K562 (cell line): ENCODE results near the gene NRXN3. TPM values are rescaled to one million over a fixed set of nuclear protein-coding genes. Genes with fewer than 3 reads are reported as not detected.

ENCODE experiments used
- ATAC-seq: fragments of 200-7000 bp; cut with Tn5 transposase; 3 replicates; pipeline ENCODE4 v1.9.1; 2020; ENCODE audit warnings: moderate library complexity
- BruUV-seq: library from RNA; stranded (reverse); fragments of 400-500 nt; replicated peaks from 2 replicates; lab custom pipeline; 2021; lab: Mats Ljungman, UMichigan
- CTCF ChIA-PET: fragments of 300-600 bp; formaldehyde crosslinking; extraction: SDS; loops from one replicate; lab custom pipeline; 2021; ENCODE audit warnings: low intra/inter-chr PET ratio; lab: Yijun Ruan, JAX
- POLR2A ChIA-PET: fragments of 300-600, 350-650 bp; sonication (Branson Sonifier 250); formaldehyde crosslinking; extraction: SDS; loops from one replicate; lab custom pipeline; 2021; ENCODE audit warnings: antibody characterized with exemption, inconsistent platforms; lab: Yijun Ruan, JAX
- DNase-seq, 4 experiments: peaks; one replicate each; pipeline versions ENCODE4 v3.0.0 to v3.0.0-alpha.2; 2011 to 2018; ENCODE audit warnings: low spot score in 3 of 4, mixed read lengths in 3 of 4; ENCODE audit errors: extremely low read depth in 1 of 4
- FAIRE-seq: peaks from 2 replicates; lab custom pipeline; 2011; peaks lifted over from hg19 to GRCh38; lab: Jason Lieb, UNC
- H2AFZ ChIP-seq: 2 replicates; pipeline ENCODE4 v1.6.0; 2011; ENCODE audit warnings: low read depth, low read length, control low read depth, inconsistent platforms
- H3K27ac ChIP-seq: fragments of 200-600 bp; 3 replicates; pipeline ENCODE4 v1.8.0; 2011; ENCODE audit warnings: low read depth, mild to moderate bottlenecking, control low read depth, inconsistent platforms, low read length, moderate library complexity, mixed read lengths; ENCODE audit errors: extremely low read depth
- H3K27me3 ChIP-seq, 2 experiments: fragments of 300-600 bp in 1 of 2; 2 replicates in 1 of 2; 3 replicates in 1 of 2; pipeline versions ENCODE4 v1.6.0 to v1.8.0; 2011; ENCODE audit warnings: inconsistent platforms in 2 of 2, low read length in 2 of 2, mild to moderate bottlenecking in 1 of 2, mixed read lengths in 1 of 2, moderate library complexity in 1 of 2; ENCODE audit not compliant: control insufficient read depth in 2 of 2, insufficient read depth in 2 of 2
- H3K36me3 ChIP-seq: fragments of 300-600 bp; 3 replicates; pipeline ENCODE4 v1.8.0; 2011; ENCODE audit warnings: mild to moderate bottlenecking, low read length, inconsistent platforms; ENCODE audit not compliant: control insufficient read depth, insufficient read depth
- H3K4me1 ChIP-seq, 2 experiments: fragments of 200-600 bp in 1 of 2; replicated peaks in 1 of 2; 2 replicates in 1 of 2; 3 replicates in 1 of 2; pipeline versions ENCODE4 v1.5.1 to v1.8.0; 2011; ENCODE audit warnings: inconsistent platforms in 2 of 2, low read length in 2 of 2, mild to moderate bottlenecking in 1 of 2, mixed read lengths in 1 of 2, moderate library complexity in 1 of 2; ENCODE audit not compliant: control insufficient read depth in 2 of 2, insufficient read depth in 2 of 2
- H3K4me2 ChIP-seq: 2 replicates; pipeline ENCODE4 v1.6.1; 2011; ENCODE audit warnings: low read length, control low read depth, inconsistent platforms, mixed read lengths; ENCODE audit not compliant: insufficient read depth
- H3K4me3 ChIP-seq: fragments of 200-600 bp; sonication (generic), shearing (Covaris generic); 2 replicates; pipeline ENCODE4 v1.5.1; 2016; ENCODE audit warnings: control low read depth, inconsistent platforms
- H3K79me2 ChIP-seq: fragments of 200-600 bp; 3 replicates; pipeline ENCODE4 v1.8.0; 2011; ENCODE audit warnings: low read length, inconsistent platforms; ENCODE audit not compliant: control insufficient read depth, insufficient read depth
- H3K9ac ChIP-seq, 2 experiments: 2 replicates each; pipeline versions ENCODE4 v1.6.0 to v1.6.1; 2011; ENCODE audit warnings: low read depth in 2 of 2, low read length in 2 of 2, control low read depth in 1 of 2, inconsistent platforms in 1 of 2, mild to moderate bottlenecking in 1 of 2, mixed read lengths in 1 of 2; ENCODE audit not compliant: insufficient read depth in 1 of 2
- H3K9me1 ChIP-seq: one replicate; pipeline ENCODE4 v1.6.0; 2011; ENCODE audit warnings: inconsistent platforms, mild to moderate bottlenecking, low read length, moderate library complexity; ENCODE audit not compliant: control insufficient read depth, insufficient read depth
- H3K9me3 ChIP-seq: replicated peaks from 2 replicates; pipeline ENCODE4 v1.5.1; 2011; ENCODE audit warnings: low read depth, low read length, inconsistent platforms; ENCODE audit not compliant: control insufficient read depth, insufficient read depth
- H4K20me1 ChIP-seq: replicated peaks from 2 replicates; pipeline ENCODE4 v1.6.1; 2011; ENCODE audit warnings: low read length, inconsistent platforms, mixed read lengths; ENCODE audit not compliant: control insufficient read depth, insufficient read depth
- ARHGAP35 ChIP-seq: fragments of 450-650 bp; IDR thresholded peaks from 2 replicates; pipeline ENCODE4 v1.6.1; 2018; ENCODE audit not compliant: partially characterized antibody
- BMI1 ChIP-seq: fragments of 150-350 bp; IDR thresholded peaks from 2 replicates; pipeline ENCODE4 v1.6.1; 2014; ENCODE audit warnings: low read length
- CAMTA2 ChIP-seq: fragments of 250-450 bp; sonication (Bioruptor Pico); conservative IDR thresholded peaks from 2 replicates; pipeline ENCODE4 v1.5.1; 2022
- CEBPG ChIP-seq, 3 experiments: fragments of 200-800 bp in 1 of 3; sonication (Bioruptor generic) in 1 of 3; sonication (generic) in 1 of 3; formaldehyde crosslinking in 1 of 3; IDR thresholded peaks in 2 of 3; conservative IDR thresholded peaks in 1 of 3; 2 replicates each; pipeline versions ENCODE4 v1.6.1 to v1.8.0; 2016 to 2022; ENCODE audit warnings: missing compliant biosample characterization in 2 of 3, missing genetic modification characterization in 2 of 3, mild to moderate bottlenecking in 1 of 3, missing genetic modification reagents in 1 of 3
- DDX20 ChIP-seq: fragments of 450-650 bp; IDR thresholded peaks from 2 replicates; pipeline ENCODE4 v1.6.1; 2016; ENCODE audit warnings: missing genetic modification characterization, low read depth, mild to moderate bottlenecking, missing compliant biosample characterization, moderate library complexity
- NFRKB ChIP-seq: fragments of 450-650 bp; IDR thresholded peaks from 2 replicates; pipeline ENCODE4 v1.6.1; 2016; ENCODE audit warnings: low read depth
- PML ChIP-seq: IDR thresholded peaks from 2 replicates; pipeline ENCODE4 v1.6.1; 2012; ENCODE audit warnings: low read length, inconsistent platforms
- POLR2A ChIP-seq: fragments of 450-650 bp; conservative IDR thresholded peaks from 2 replicates; pipeline ENCODE4 v1.6.1; 2016
- PTRF ChIP-seq: fragments of 450-650 bp; IDR thresholded peaks from 2 replicates; pipeline ENCODE4 v1.6.1; 2016; ENCODE audit warnings: mild to moderate bottlenecking, missing genetic modification characterization, missing compliant biosample characterization
- TARDBP ChIP-seq: fragments of 450-650 bp; IDR thresholded peaks from 2 replicates; pipeline ENCODE4 v1.6.1; 2016
- ZC3H8 ChIP-seq: fragments of 450-650 bp; IDR thresholded peaks from 2 replicates; pipeline ENCODE4 v1.6.1; 2017
- ZFP36 ChIP-seq: fragments of 150-350 bp; IDR thresholded peaks from 2 replicates; pipeline ENCODE4 v1.6.1; 2018; ENCODE audit warnings: low read length, low read depth; ENCODE audit not compliant: partially characterized antibody
- ZNF146 ChIP-seq: IDR thresholded peaks from one replicate; pipeline ENCODE4 v1.6.1; 2018; ENCODE audit warnings: missing compliant biosample characterization; ENCODE audit not compliant: unreplicated experiment
- WGBS: fragments of 100-300 bp; shearing (Covaris generic); methylation state at CpG from one replicate; pipeline ENCODE4 v1.1.6; 2016; ENCODE audit warnings: low coverage, mixed read lengths; ENCODE audit not compliant: insufficient coverage; ENCODE audit errors: missing lambda C conversion rate; 5-methylcytosine and 5-hydroxymethylcytosine counted together
- in situ Hi-C: fragments of 300-500 bp; cut with MboI; formaldehyde crosslinking; loops from 4 replicates; pipeline ENCODE4 v1.15.0; 2018; ENCODE audit warnings: inconsistent platforms, mixed read lengths
- intact Hi-C: fragments of 100-400 bp; cut with micrococcal nuclease; formaldehyde crosslinking; loops from 2 replicates; pipeline ENCODE4 v1.14.2; 2022
- polyA plus RNA-seq, 8 experiments: library from polyadenylated mRNA; depleted of rRNA in 4 of 8; stranded (reverse) in 5 of 8; unstranded in 3 of 8; fragments of >200 nt; fragmentation: Nextera tagmentation in 2 of 8; fragmentation: Illumina TruSeq in 1 of 8; extraction: Ambion mirVana in 2 of 8; extraction: Trizol in 1 of 8; gene quantifications; 2 replicates each; pipeline versions ENCODE4 v1.2.1 to v1.2.3, GENCODE V29; 2011 to 2014; ENCODE audit warnings: inconsistent platforms in 1 of 8, missing spikeins in 1 of 8
- total RNA-seq, 7 experiments: library from RNA; depleted of rRNA in 6 of 7; stranded (reverse); fragments of >200 nt in 6 of 7; fragmentation: Illumina TruSeq in 2 of 7; extraction: Trizol in 2 of 7; gene quantifications; 2 replicates each; pipeline versions ENCODE4 v1.2.1 to v1.2.3, GENCODE V29; 2011 to 2021; ENCODE audit warnings: low replicate concordance in 1 of 7
- TF ChIP-seq, protein P1 (sequence below): fragments of 250-450 bp; sonication (Bioruptor Pico); IDR thresholded peaks from 2 replicates; pipeline ENCODE4 v1.4.0; 2020
- TF ChIP-seq, protein P2 (sequence below): fragments of 450-650 bp; IDR thresholded peaks from 2 replicates; pipeline ENCODE4 v1.6.1; 2018; ENCODE audit warnings: mild to moderate bottlenecking, low read depth; ENCODE audit not compliant: partially characterized antibody
- TF ChIP-seq, protein P3 (sequence below): fragments of 250-450 bp; sonication (Bioruptor Pico); IDR thresholded peaks from 2 replicates; pipeline ENCODE4 v1.8.0; 2022; ENCODE audit warnings: inconsistent platforms, mild to moderate bottlenecking, moderate library complexity, borderline replicate concordance
- TF ChIP-seq, protein P4 (sequence below): fragments of 450-650 bp; IDR thresholded peaks from 2 replicates; pipeline ENCODE4 v1.7.0; 2016; ENCODE audit warnings: borderline replicate concordance

Gene NRXN3
- total and polyA plus RNA-seq, 9 of the 15 experiments (the other 6 are each of a cell fraction or from before 2014, with no cell fraction given): 0.09 TPM; not detected in 8

DNA sequence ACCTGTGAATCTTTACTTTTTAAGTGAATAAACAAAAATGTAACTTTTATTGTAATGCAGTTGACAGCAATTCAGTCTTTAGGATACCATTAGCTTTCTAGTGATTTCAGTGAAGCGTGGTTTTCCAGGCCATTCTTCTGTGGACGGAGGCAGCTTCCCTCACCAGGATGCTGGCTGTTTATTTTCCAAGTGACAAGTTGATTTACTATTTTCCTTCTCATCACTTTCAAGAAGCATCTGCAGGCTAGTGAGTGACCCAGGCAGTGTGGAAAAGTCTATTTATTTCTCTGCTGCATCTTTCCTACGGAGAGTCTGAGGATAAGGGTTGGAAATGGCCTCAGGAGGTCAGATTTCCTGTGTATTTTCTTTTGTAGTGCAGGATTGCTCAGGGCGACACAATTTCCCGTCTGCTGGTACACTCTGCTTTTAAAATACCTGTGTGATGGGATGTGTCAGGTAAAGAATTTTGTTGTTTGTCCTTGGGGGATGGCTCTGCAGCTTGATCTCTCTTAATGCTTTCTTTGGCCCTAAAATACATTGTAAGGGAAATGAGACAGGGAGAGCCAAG, 467.8 kb downstream of the NRXN3 start (continued):
- TF ChIP-seq, protein P1, sequence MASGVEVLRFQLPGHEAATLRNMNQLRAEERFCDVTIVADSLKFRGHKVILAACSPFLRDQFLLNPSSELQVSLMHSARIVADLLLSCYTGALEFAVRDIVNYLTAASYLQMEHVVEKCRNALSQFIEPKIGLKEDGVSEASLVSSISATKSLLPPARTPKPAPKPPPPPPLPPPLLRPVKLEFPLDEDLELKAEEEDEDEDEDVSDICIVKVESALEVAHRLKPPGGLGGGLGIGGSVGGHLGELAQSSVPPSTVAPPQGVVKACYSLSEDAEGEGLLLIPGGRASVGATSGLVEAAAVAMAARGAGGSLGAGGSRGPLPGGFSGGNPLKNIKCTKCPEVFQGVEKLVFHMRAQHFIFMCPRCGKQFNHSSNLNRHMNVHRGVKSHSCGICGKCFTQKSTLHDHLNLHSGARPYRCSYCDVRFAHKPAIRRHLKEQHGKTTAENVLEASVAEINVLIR: no peak

DNA sequence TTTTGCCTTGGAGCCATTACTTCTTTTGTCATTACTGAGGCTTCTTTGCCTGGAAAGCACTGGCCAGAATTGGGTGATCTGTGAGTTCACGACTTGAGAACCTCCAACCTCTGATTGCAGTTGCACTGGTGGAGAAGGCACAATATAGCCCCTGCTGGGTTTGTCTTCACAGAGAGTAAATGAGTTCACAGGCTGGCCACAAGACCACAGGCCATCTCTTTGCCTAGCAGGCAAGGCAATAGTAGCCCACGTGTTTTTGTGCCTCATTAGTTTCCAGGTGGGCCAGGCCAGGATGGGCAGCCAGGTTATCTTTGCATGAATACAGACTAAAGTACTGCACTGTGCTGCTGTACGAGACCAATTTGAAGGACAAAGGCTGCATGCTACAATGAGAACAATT, 468.8 kb downstream of the NRXN3 start:
- in situ Hi-C loops: no loop called here
- Histone ChIP-seq H3K27me3 (no peaks in the 10 kb centered on the region), H3K27ac (no peak overlapping the region), H3K79me2 (no peaks in the 10 kb centered on the region), H3K9me3 (no peaks in the 10 kb centered on the region), H3K36me3 (no peaks in the 10 kb centered on the region), H3K4me3 (no peak overlapping the region), H3K9me1 (no peaks in the 10 kb centered on the region), H3K4me1 (no peaks in the 10 kb centered on the region), H3K9ac (no peak overlapping the region), H4K20me1 (no peaks in the 10 kb centered on the region), H2AFZ (no peak overlapping the region), H3K4me2 (no peak overlapping the region)
- intact Hi-C loops: no loop called here
- 0% methylated on average over 3 of the region's 3 CpGs for WGBS
- ChIA-PET POLR2A (no interaction called here), CTCF (no interaction called here)
- FAIRE-seq (no peak), ATAC-seq (no peak), DNase-seq (no peak)
- no TSS peak for BruUV-seq
- TF ChIP-seq BMI1: no peak
- no peak for TF ChIP-seq ZNF146
- TF ChIP-seq, protein P2, sequence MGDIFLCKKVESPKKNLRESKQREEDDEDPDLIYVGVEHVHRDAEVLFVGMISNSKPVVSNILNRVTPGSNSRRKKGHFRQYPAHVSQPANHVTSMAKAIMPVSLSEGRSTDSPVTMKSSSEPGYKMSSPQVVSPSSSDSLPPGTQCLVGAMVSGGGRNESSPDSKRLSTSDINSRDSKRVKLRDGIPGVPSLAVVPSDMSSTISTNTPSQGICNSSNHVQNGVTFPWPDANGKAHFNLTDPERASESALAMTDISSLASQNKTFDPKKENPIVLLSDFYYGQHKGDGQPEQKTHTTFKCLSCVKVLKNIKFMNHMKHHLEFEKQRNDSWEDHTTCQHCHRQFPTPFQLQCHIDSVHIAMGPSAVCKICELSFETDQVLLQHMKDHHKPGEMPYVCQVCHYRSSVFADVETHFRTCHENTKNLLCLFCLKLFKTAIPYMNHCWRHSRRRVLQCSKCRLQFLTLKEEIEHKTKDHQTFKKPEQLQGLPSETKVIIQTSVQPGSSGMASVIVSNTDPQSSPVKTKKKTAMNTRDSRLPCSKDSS: no peak
- TF ChIP-seq DDX20 (tag): no peak
- TF ChIP-seq PTRF: no peak
- no peak for TF ChIP-seq ARHGAP35
- TF ChIP-seq, protein P3, sequence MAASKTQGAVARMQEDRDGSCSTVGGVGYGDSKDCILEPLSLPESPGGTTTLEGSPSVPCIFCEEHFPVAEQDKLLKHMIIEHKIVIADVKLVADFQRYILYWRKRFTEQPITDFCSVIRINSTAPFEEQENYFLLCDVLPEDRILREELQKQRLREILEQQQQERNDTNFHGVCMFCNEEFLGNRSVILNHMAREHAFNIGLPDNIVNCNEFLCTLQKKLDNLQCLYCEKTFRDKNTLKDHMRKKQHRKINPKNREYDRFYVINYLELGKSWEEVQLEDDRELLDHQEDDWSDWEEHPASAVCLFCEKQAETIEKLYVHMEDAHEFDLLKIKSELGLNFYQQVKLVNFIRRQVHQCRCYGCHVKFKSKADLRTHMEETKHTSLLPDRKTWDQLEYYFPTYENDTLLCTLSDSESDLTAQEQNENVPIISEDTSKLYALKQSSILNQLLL (CRISPR knock-in tag): no peak
- no peak for TF ChIP-seq NFRKB
- no peak for TF ChIP-seq CAMTA2 (CRISPR knock-in tag)
- TF ChIP-seq, protein P4, sequence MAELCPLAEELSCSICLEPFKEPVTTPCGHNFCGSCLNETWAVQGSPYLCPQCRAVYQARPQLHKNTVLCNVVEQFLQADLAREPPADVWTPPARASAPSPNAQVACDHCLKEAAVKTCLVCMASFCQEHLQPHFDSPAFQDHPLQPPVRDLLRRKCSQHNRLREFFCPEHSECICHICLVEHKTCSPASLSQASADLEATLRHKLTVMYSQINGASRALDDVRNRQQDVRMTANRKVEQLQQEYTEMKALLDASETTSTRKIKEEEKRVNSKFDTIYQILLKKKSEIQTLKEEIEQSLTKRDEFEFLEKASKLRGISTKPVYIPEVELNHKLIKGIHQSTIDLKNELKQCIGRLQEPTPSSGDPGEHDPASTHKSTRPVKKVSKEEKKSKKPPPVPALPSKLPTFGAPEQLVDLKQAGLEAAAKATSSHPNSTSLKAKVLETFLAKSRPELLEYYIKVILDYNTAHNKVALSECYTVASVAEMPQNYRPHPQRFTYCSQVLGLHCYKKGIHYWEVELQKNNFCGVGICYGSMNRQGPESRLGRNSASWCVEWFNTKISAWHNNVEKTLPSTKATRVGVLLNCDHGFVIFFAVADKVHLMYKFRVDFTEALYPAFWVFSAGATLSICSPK: no peak
- no peak for TF ChIP-seq CEBPG (CRISPR knock-in tag; IDR thresholded peaks at IDR 0.05)
- TF ChIP-seq CEBPG (tag; conservative IDR thresholded peaks at IDR 0.05 in 1 of 2, IDR thresholded peaks at IDR 0.05 in 1 of 2): no peak
- TF ChIP-seq TARDBP: no peak
- TF ChIP-seq PML: no peak
- TF ChIP-seq POLR2A: no peak
- no peak for TF ChIP-seq ZC3H8
- TF ChIP-seq ZFP36: no peak
